Testis (tissue), 3 donors: ENCODE results near the gene SPTSSA. TPM values are rescaled to one million over a fixed set of nuclear protein-coding genes. Genes with fewer than 3 reads are reported as not detected.
"Not testable (repeated sequence)": the region's sequence is repeated elsewhere in the genome, so short reads cannot be mapped to it uniquely, and the experiment has no call there.

Source experiments
- DNase-seq: peaks from one replicate; pipeline ENCODE4 v3.0.0-alpha.2; 2019
- H3K27ac ChIP-seq, 2 donors: fragments of 200-600 bp; sonication (generic); one replicate each; pipeline ENCODE4 v1.5.1; 2019
- H3K27me3 ChIP-seq: fragments of 200-600 bp; sonication (generic); one replicate; pipeline ENCODE4 v1.5.1; 2019
- H3K36me3 ChIP-seq: fragments of 200-600 bp; sonication (generic); one replicate; pipeline ENCODE4 v1.5.1; 2017; ENCODE audit warnings: low read depth; ENCODE audit errors: missing control alignments
- H3K4me1 ChIP-seq: fragments of 200-600 bp; sonication (generic); one replicate; pipeline ENCODE4 v1.5.1; 2019
- H3K4me3 ChIP-seq, 2 donors: fragments of 200-600 bp; sonication (generic); one replicate each; pipeline ENCODE4 v1.5.1; 2017 to 2019
- H3K9me3 ChIP-seq: fragments of 200-600 bp; sonication (generic); one replicate; pipeline ENCODE4 v1.5.1; 2017
- POLR2A ChIP-seq: fragments of 450-650 bp; IDR thresholded peaks from one replicate; pipeline ENCODE4 v1.6.1; 2017; ENCODE audit warnings: antibody characterized with exemption, mild to moderate bottlenecking, moderate library complexity
- WGBS, 2 donors: methylation state at CpG; one replicate each; pipeline ENCODE4 v1.1.5; 2018; 5-methylcytosine and 5-hydroxymethylcytosine counted together
- intact Hi-C: fragments of 100-400 bp; cut with DNase I; formaldehyde crosslinking; loops from one replicate; pipeline ENCODE4 v1.15.1; 2023; ENCODE audit warnings: low total_unique reads
- polyA plus RNA-seq: library from polyadenylated mRNA; stranded (reverse); fragments of 350-450 nt; fragmentation: Illumina TruSeq; extraction: RNeasy Lipid Tissue Mini Kit (QIAGEN cat#74804); gene quantifications from one replicate; pipeline ENCODE4 v1.2.3, GENCODE V29; 2014; ENCODE audit warnings: low read depth, low replicate concordance; ENCODE audit not compliant: insufficient read depth
- total RNA-seq, 2 donors: library from RNA; depleted of rRNA; stranded (reverse); fragments of >200 nt; gene quantifications; one replicate each; pipeline ENCODE4 v1.2.3, GENCODE V29; 2016
- TF ChIP-seq, protein P1 (sequence below), 3 experiments: fragments of 450-650 bp in 2 of 3; fragments of 200-600 bp in 1 of 3; sonication (generic) in 1 of 3; IDR thresholded peaks; one replicate each; pipeline ENCODE4 v1.5.1; 2016 to 2019; ENCODE audit warnings: antibody characterized with exemption in 3 of 3, mild to moderate bottlenecking in 2 of 3, moderate library complexity in 1 of 3

SPTSSA gene
- total and polyA plus RNA-seq, 3 donors from 2014 or later = 9.2 to 14.4 (median 10.4) TPM

DNA sequence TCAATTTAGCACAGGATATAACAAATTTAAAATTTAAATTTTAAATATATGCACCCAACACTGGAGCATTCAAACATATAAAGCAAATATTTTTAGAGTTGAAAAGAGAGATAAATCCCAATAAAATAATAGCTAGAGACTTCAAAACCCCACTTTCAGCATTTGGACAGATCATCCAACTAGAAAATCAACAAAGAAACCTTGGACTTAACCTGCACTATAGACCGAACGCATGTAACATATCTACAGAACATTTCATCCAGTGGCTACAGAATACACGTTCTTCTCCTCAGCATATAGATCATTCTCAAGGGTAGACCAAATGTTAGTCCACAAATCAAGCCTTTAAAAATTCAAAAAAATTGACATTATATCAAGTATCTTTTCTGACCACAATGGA lies 64.0 kb downstream of the SPTSSA start:
- H3K9me3 ChIP-seq = no peaks in the 10 kb centered on the region
- H3K36me3 ChIP-seq = no peaks in the 10 kb centered on the region
- intact Hi-C loops = no loop called here
- TF ChIP-seq, protein P1, sequence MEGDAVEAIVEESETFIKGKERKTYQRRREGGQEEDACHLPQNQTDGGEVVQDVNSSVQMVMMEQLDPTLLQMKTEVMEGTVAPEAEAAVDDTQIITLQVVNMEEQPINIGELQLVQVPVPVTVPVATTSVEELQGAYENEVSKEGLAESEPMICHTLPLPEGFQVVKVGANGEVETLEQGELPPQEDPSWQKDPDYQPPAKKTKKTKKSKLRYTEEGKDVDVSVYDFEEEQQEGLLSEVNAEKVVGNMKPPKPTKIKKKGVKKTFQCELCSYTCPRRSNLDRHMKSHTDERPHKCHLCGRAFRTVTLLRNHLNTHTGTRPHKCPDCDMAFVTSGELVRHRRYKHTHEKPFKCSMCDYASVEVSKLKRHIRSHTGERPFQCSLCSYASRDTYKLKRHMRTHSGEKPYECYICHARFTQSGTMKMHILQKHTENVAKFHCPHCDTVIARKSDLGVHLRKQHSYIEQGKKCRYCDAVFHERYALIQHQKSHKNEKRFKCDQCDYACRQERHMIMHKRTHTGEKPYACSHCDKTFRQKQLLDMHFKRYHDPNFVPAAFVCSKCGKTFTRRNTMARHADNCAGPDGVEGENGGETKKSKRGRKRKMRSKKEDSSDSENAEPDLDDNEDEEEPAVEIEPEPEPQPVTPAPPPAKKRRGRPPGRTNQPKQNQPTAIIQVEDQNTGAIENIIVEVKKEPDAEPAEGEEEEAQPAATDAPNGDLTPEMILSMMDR (IDR thresholded peaks at IDR 0.05) = no peak
- no peak for TF ChIP-seq POLR2A
- no peaks in the 10 kb centered on the region for H3K4me1 ChIP-seq
- H3K27ac ChIP-seq = no peak overlapping the region
- no peak for DNase-seq
- no peak overlapping the region for H3K4me3 ChIP-seq
- 57 to 60% methylated on average over 3 of the region's 3 CpGs for WGBS, 2 donors
- H3K27me3 ChIP-seq = no peaks in the 10 kb centered on the region

DNA sequence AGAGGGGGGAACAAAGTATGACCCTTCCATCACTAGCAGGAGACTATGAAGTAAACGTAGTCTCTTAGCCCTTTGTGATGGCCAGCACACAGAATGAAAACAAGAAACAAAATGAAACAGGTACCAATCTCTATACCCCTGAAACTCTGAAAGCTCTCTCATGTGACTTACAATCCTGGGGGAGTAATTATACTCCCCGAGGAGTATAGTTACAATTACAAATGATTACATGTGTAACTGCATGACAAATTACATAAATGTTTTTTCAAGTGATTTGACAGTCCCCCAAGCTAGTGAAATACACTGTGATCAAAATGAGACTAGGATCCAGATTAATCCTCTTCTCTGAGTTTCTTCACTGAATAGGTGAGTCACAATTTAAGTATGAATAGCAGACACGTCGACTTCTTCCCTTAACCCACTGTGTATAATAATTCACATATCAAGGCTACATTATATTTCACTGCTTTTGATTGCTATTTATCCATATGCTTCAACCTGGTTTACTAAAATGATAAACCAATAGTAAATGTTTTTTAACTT lies 74.0 kb downstream of the SPTSSA start:
- H3K4me1 ChIP-seq = no peaks in the 10 kb centered on the region
- H3K27me3 ChIP-seq = no peaks in the 10 kb centered on the region
- H3K4me3 ChIP-seq = no peak overlapping the region
- 59 to 68% methylated on average over 4 of the region's 4 CpGs for WGBS, 2 donors
- H3K36me3 ChIP-seq = no peaks in the 10 kb centered on the region
- intact Hi-C loops = no loop called here
- H3K27ac ChIP-seq = no peak overlapping the region
- no peaks in the 10 kb centered on the region for H3K9me3 ChIP-seq
- no peak for DNase-seq
- no peak for TF ChIP-seq POLR2A
- TF ChIP-seq, protein P1 (IDR thresholded peaks at IDR 0.05) = no peak

DNA sequence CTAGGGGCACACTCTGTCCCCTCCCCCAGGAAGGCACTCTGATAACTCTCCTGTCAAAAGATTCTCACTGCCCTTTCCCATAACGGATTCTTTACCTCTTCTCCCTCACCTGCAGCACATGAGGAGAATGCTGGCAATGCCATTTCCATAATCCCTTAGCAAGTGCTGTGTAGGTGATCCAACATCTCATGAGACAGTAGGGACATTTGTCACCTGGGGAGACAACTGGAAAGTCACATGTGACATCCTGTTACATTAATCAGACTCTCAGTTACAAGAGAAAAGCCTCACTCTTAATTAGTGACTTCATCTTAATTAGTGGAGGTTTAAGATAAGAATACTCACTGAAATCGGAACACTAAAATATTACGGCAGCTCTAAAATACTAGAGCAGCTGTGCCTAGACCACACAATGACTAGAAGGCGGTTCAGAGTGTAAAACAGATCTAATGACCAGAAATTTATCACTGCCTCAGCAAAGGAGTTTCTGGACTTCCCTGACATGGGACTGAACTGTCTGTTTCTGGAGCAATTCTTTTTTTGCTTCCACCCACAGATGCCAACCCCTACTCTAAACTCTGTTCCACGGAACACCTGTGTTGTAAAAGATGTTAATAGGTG lies 75.1 kb downstream of the SPTSSA start:
- Histone ChIP-seq H3K27me3 (no peaks in the 10 kb centered on the region), H3K4me1 (no peaks in the 10 kb centered on the region), H3K27ac (no peak overlapping the region), H3K9me3 (no peaks in the 10 kb centered on the region), H3K4me3 (no peak overlapping the region), H3K36me3 (no peaks in the 10 kb centered on the region)
- 65 to 73% methylated on average over 5 of the region's 5 CpGs for WGBS, 2 donors
- intact Hi-C loops = no loop called here
- no peak for TF ChIP-seq POLR2A
- TF ChIP-seq, protein P1 (IDR thresholded peaks at IDR 0.05) = no peak
- no peak for DNase-seq

DNA sequence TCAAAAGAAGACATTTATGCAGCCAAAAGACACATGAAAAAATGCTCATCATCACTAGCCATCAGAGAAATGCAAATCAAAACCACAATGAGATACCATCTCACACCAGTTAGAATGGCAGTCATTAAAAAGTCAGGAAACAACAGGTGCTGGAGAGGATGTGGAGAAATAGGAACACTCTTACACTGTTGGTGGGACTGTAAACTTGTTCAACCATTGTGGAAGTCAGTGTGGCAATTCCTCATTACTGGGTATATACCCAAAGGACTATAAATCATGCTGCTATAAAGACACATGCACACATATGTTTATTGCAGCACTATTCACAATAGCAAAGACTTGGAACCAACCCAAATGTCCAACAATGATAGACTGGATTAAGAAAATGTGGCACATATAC lies 76.2 kb downstream of the SPTSSA start:
- H3K36me3 ChIP-seq, H3K27ac ChIP-seq, DNase-seq, H3K4me1 ChIP-seq, H3K27me3 ChIP-seq, intact Hi-C loops, H3K4me3 ChIP-seq, H3K9me3 ChIP-seq: not testable (repeated sequence)

DNA sequence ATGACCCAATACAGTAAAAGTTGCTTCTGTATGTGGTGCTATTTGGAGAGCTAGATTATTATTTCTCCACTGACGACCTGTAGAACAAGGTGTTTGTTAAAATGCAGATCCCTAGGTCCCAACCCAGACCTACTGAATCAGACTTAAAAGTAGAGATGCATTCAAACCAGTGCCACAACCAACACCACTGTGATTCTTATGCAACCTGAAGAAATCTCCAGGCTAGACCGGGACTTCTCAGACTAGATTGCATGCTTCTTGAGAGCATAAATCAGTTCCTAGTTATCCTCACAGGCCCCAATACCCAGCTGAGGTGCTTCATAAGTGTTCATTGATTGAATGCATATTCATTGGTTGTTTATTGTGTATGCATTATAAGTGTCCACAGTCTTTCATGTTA lies 78.2 kb downstream of the SPTSSA start:
- intact Hi-C loops = no loop called here
- WGBS, 2 donors = 61 to 74% methylated on average over 2 of the region's 2 CpGs
- Histone ChIP-seq H3K36me3 (no peaks in the 10 kb centered on the region), H3K4me1 (peaks cover 8% of the 10 kb centered on the region), H3K27me3 (no peaks in the 10 kb centered on the region), H3K9me3 (no peaks in the 10 kb centered on the region), H3K27ac (no peak overlapping the region), H3K4me3 (no peak overlapping the region)
- no peak for DNase-seq
- no peak for TF ChIP-seq POLR2A
- TF ChIP-seq, protein P1 (IDR thresholded peaks at IDR 0.05) = no peak

Other genes starting within 250 kb of the SPTSSA start
- gene EAPP, start 77.5 kb upstream of the SPTSSA start, total RNA-seq = 10 to 100 TPM; 33.1 to 38.0 TPM
- gene EAPP, start 77.5 kb upstream of the SPTSSA start, polyA plus RNA-seq = 46.9 TPM
- 100 to 1,000 TPM; 105 to 123 TPM for gene SNX6, start 167.9 kb upstream of the SPTSSA start, total RNA-seq
- 74.8 TPM for gene SNX6, start 167.9 kb upstream of the SPTSSA start, polyA plus RNA-seq